GM20000 (cell line): ENCODE measurements around the gene SLF2.
"Not testable (repeated sequence)": the region's sequence is repeated elsewhere in the genome, so short reads cannot be mapped to it uniquely, and the experiment has no call there.

ENCODE experiments used
- DNase-seq: peaks from one replicate; pipeline ENCODE4 v3.0.0; 2012; ENCODE audit warnings: low spot score
- TF ChIP-seq, protein P1 (sequence below): IDR thresholded peaks from 2 replicates; pipeline ENCODE4 v1.5.1; 2012; ENCODE audit warnings: mild to moderate bottlenecking, control low read depth; ENCODE audit errors: extremely low read depth, missing control alignments

The SLF2 gene

DNA sequence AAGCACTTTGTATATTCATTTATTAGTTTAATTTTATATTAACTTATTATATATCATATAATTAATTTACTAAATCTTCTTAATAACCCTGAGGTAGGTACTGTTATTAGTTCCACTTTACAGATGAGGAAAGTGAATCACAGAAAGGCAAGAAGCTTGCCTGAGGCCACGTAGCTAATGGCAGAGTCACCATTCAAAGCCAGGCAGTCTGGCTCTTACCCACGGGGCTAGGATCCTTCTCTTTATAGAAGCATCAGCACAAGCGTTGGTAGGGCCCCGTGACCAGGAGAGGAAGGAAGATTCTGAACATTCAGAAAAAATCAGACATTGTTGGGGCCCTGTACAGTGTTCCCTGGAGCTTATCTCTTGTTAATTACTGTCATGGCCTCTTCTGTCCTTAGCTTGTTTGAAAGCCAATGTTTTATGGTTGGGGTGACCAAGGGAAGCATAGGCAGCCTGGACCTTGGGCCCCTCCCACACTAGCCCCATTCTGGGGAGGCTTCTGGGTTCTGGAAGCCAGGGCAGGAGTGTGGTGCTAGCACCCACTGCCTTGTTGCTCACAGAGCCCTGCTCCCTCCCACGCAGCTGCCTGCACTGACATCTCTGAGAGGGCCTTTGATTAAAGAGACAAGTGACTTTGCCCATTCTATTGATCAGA lies 31.1 kb upstream of the SLF2 start:
- TF ChIP-seq, protein P1, sequence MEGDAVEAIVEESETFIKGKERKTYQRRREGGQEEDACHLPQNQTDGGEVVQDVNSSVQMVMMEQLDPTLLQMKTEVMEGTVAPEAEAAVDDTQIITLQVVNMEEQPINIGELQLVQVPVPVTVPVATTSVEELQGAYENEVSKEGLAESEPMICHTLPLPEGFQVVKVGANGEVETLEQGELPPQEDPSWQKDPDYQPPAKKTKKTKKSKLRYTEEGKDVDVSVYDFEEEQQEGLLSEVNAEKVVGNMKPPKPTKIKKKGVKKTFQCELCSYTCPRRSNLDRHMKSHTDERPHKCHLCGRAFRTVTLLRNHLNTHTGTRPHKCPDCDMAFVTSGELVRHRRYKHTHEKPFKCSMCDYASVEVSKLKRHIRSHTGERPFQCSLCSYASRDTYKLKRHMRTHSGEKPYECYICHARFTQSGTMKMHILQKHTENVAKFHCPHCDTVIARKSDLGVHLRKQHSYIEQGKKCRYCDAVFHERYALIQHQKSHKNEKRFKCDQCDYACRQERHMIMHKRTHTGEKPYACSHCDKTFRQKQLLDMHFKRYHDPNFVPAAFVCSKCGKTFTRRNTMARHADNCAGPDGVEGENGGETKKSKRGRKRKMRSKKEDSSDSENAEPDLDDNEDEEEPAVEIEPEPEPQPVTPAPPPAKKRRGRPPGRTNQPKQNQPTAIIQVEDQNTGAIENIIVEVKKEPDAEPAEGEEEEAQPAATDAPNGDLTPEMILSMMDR: no peak
- no peak for DNase-seq

DNA sequence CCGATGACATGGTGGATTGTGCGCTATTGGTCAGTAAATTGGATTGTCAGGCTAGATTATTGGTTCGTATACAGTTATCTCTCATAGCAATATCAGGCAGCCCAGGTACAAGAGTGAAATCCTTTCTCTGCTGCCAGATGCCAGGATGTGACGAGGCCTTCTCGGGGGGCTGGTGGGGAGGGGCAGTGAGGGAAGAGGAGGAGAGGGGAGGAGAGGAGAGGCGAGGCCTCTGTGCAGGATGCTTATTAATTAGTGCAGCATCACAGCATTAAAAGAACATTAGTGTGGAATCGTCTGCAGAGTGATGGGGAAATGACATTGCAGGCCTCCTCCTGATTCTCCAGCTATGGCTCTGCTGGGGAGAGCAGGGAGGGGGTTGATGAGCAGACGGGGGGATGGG lies 30.5 kb upstream of the SLF2 start:
- DNase-seq: no peak
- TF ChIP-seq, protein P1: no peak

DNA sequence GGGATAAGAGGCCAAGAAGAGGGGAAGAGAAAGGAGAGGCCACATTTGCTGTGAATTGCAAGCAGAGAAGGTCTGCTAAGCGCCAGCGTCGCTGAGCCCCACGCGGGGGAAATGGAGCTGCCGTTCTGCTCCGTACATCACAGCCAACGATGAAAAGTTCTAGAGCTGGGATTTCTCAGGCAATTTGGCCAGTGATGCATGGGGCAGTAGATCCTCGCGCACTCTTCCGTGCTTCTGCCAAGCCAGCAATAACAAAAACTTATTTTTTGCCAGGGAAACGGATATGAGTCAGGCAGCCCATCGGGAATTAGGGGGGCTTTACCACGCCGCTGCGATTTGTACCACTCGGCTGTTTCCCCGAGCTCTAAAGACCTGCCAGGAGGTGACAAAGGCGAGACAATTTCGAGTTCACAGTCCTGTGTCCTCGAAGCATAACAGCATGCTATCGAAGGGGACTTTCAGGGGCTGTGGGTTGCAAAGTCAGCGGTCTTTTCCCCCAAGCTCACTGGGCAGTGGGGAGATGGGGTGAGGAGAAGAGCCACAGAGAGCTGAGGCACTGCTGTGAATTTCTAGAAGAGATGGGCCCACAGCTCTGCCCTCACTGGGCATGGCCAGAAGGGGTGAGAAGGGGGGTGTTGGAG lies 30.0 kb upstream of the SLF2 start:
- DNase-seq: no peak
- TF ChIP-seq, protein P1: no peak

DNA sequence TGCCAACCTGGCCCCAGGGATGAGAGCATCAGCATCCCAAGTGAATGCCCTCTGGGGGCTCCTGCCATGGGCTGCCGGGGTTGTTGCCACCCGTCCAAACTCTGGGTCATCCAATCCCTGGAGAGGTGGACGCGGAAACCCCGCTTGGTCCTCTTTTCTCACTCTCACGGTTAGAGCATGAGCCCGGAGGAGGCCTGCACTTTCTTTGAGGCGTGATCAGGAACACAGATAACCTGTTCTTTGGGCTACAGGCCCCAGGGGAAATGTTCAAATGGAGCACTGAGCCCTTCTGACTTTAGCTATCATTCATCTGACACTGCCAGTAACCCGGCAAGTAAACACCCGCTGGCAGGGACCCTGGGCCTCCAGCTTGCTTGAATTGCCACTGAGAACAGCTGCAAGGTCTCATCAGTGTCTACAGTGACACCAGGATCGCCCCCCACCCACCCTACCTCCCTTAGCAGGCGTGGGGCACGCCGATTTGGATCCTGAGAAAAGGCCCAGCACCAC lies 29.4 kb upstream of the SLF2 start:
- no peak for DNase-seq
- TF ChIP-seq, protein P1: no peak

DNA sequence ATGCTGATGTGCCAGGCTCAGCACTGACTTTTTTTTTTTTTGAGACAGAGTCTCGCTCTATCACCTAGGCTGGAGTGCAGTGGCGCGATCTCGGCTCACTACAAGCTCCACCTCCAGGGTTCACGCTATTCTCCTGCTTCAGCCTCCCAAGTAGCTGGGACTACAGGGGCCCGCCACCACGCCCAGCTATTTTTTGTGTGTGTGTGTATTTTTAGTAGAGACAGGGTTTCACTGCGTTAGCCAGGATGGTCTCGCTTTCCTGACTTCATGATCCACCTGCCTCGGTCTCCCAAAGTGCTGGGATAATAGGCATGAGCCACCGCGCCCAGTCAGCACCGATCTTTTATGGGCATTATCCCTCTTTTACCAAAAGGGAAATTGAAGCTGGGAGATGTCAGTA lies 27.2 kb upstream of the SLF2 start:
- not testable (repeated sequence) for DNase-seq

DNA sequence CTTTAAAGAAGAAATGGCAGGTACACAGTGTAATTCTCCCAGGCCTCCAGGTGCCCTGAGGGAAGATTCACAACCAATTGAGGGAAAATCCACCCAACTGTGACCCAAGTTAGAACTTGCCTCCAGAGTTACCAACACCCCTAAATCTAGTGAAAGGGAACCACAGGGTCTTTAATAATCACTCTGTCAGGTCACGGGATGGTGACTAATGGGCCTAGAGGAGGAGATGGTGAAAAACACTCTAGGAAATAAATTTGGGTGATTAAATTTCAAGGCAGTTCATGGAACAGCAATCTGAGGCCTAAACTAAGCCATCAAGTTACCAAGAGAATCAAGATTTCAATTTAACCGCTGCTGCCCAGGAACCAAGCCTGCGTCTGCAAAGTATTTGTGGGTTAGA lies 26.7 kb upstream of the SLF2 start:
- TF ChIP-seq, protein P1: no peak
- DNase-seq: no peak

DNA sequence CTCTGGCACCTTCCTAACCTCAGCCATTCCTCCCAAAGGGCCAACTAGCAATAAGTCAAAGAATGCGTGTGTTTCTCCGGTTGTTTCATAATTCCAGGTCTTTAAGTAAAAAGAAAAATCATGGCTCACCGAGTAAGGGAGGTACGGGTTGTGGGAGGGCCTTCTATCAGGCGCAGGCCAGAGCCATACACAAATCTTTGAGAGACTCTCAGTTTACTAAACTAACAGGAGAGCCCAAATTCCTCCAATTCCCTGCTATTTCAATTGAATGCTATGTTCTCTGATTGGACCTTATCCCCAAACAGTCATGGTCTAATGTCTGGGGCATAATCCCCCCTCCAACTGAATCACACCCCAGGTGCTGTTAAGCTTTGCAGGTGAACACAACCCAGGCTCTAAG lies 26.2 kb upstream of the SLF2 start:
- TF ChIP-seq, protein P1: no peak
- no peak for DNase-seq

DNA sequence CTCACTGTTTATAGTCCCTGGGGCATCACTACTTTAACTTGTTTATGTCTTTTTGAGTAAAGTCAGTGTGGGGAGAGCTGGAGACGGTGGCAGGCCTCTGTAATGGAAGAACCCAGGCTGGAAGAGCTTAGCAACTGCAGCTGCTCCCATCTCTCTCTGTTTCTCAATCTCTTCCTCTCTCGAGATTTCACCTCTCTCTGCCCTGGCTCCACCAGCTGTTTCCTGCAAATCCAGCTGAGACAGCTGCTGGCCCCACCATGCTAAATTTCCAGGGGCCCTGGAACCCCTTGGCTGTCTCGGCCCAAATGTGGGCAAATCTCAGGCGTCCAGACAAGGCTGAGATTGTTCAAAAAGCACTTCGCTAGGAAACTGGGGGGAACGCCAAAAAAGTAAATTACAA lies 25.8 kb upstream of the SLF2 start:
- no peak for DNase-seq

More for the DNA sequence above, 25.8 kb upstream of the SLF2 start:
- TF ChIP-seq, protein P1: no peak
